Gastrocnemius medialis (tissue), 4 donors: ENCODE data around the gene RARRES1. TPM values are rescaled to one million over a fixed set of nuclear protein-coding genes. Genes with fewer than 3 reads are reported as not detected.

ENCODE experiments used
- ATAC-seq, 2 donors: fragments of 150-250 bp; one replicate each; pipeline ENCODE4 v1.9.1; 2016
- DNase-seq, 2 donors: peaks; one replicate each; pipeline ENCODE4 v3.0.0-alpha.2; 2019
- H3K27ac ChIP-seq, 4 donors: fragments of 200-600 bp; sonication (generic); 1 replicate in 1 of 4; 2 replicates in 3 of 4; pipeline ENCODE4 v1.5.1; 2016 to 2018; ENCODE audit warnings: mild to moderate bottlenecking in 2 of 4, moderate library complexity in 1 of 4
- H3K27me3 ChIP-seq, 3 donors: fragments of 200-600 bp; sonication (generic) in 2 of 3; 1 replicate in 1 of 3; 2 replicates in 2 of 3; pipeline versions ENCODE4 v1.5.1 to v1.6.0; 2016 to 2019; ENCODE audit warnings: mild to moderate bottlenecking in 1 of 3, moderate library complexity in 1 of 3
- H3K36me3 ChIP-seq, 2 donors: fragments of 200-600 bp; sonication (generic) in 1 of 2; one replicate each; pipeline ENCODE4 v1.5.1; 2017 to 2018
- H3K4me1 ChIP-seq, 2 donors: fragments of 200-600 bp; sonication (generic) in 1 of 2; one replicate each; pipeline ENCODE4 v1.5.1; 2016 to 2017; ENCODE audit warnings: mild to moderate bottlenecking in 2 of 2
- H3K4me3 ChIP-seq, 4 donors: fragments of 200-600 bp; sonication (generic) in 3 of 4; 1 replicate in 1 of 4; 2 replicates in 3 of 4; pipeline ENCODE4 v1.5.1; 2016 to 2019; ENCODE audit warnings: mild to moderate bottlenecking in 2 of 4
- H3K9me3 ChIP-seq, 3 donors: fragments of 200-600 bp; sonication (generic) in 2 of 3; 1 replicate in 1 of 3; 2 replicates in 2 of 3; pipeline ENCODE4 v1.5.1; 2016 to 2019
- CTCF ChIP-seq, 5 experiments: fragments of 450-650 bp in 3 of 5; fragments of 200-600 bp in 2 of 5; sonication (generic) in 2 of 5; IDR thresholded peaks in 4 of 5; conservative IDR thresholded peaks in 1 of 5; 1 replicate in 4 of 5; 2 replicates in 1 of 5; pipeline ENCODE4 v1.5.1; 2016 to 2019; ENCODE audit warnings: antibody characterized with exemption in 5 of 5, mild to moderate bottlenecking in 3 of 5, moderate library complexity in 3 of 5
- POLR2A ChIP-seq, 2 donors: fragments of 450-650 bp; IDR thresholded peaks; one replicate each; pipeline ENCODE4 v1.6.1; 2017; ENCODE audit warnings: antibody characterized with exemption in 2 of 2, mild to moderate bottlenecking in 2 of 2, moderate library complexity in 2 of 2
- in situ Hi-C, 4 donors: fragments of 200-750 bp; cut with MboI; loops; one replicate each; pipeline versions ENCODE4 v1.15.0 to v1.8.0; 2017; ENCODE audit warnings: low sequenced_read_pairs in 4 of 4
- intact Hi-C: fragments of 100-400 bp; cut with DNase I; formaldehyde crosslinking; loops from one replicate; pipeline ENCODE4 v1.15.1; 2023; ENCODE audit warnings: low total_unique reads
- total RNA-seq, 4 donors: library from RNA; depleted of rRNA; stranded (reverse); fragments of >200 nt; gene quantifications; one replicate each; pipeline versions ENCODE4 v1.1.0 to v1.2.3, GENCODE V29; 2016

Gene RARRES1
- total RNA-seq, 4 donors from 2014 or later, result 1.4 to 27.6 (median 4.4) TPM

- Histone ChIP-seq H3K27ac (no peak overlapping the region), H3K9me3 (no peaks in the 10 kb centered on the region), H3K36me3 (peaks cover 0 to 7% of the 10 kb centered on the region in 2 donors), H3K4me1 (peaks cover 5 to 10% of the 10 kb centered on the region in 2 donors), H3K27me3 (no peaks in the 10 kb centered on the region), H3K4me3 (no peak overlapping the region)
- in situ Hi-C loops (no loop called here), intact Hi-C loops (no loop called here)
- no peak for ATAC-seq
- no peak for DNase-seq
- no peak for TF ChIP-seq POLR2A (IDR thresholded peaks at IDR 0.05)
These were observed 3.2 kb upstream of the RARRES1 start for GRCh38 chr3:158735296-158736033.

DNA sequence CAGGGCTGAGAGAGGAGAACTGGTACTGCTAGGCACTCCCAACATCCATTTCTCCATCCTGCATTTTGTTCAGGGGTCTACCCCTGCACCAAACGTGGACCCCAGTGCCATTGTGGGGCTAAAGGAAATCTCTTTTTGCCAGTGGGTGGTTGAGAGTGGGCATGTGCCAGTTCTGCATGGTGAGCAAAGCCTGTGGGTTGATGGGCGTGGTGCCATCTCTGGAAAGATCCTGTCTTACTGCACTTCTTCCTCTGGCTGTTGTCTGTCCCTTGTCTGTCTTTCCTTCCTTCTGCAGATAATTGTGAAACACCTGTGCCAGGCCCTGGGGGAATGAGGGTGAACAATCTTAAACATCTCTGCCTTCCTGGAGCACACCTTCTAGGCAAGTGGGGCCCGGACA is 1.4 kb upstream of the RARRES1 start:
- Histone ChIP-seq H3K27ac (no peak overlapping the region), H3K27me3 (no peaks in the 10 kb centered on the region), H3K9me3 (no peaks in the 10 kb centered on the region), H3K4me3 (no peak overlapping the region), H3K36me3 (peaks cover 0 to 7% of the 10 kb centered on the region in 2 donors), H3K4me1 (peaks cover 5 to 10% of the 10 kb centered on the region in 2 donors)
- in situ Hi-C loops, result no loop called here
- intact Hi-C loops, result no loop called here
- ATAC-seq (no peak), DNase-seq (no peak)
- no peak for TF ChIP-seq POLR2A (IDR thresholded peaks at IDR 0.05)
- TF ChIP-seq CTCF (IDR thresholded peaks at IDR 0.05 in 4 of 5, conservative IDR thresholded peaks at IDR 0.05 in 1 of 5), result no peak

GRCh38 chr3:158732856-158733200 is 571 bp upstream of the RARRES1 start:
- intact Hi-C loops (no loop called here), in situ Hi-C loops (no loop called here)
- peak overlapping the region in 2 of 4 donors; percentile 15 to 64 for H3K27ac ChIP-seq
- no peak for TF ChIP-seq POLR2A (IDR thresholded peaks at IDR 0.05)
- TF ChIP-seq CTCF (IDR thresholded peaks at IDR 0.05 in 4 of 5, conservative IDR thresholded peaks at IDR 0.05 in 1 of 5), result no peak
- no peaks in the 10 kb centered on the region for H3K27me3 ChIP-seq
- H3K4me3 ChIP-seq, result peak overlapping the region; percentile 60 to 73 (median 68)
- ATAC-seq (no peak), DNase-seq (no peak)
- peaks cover 10% of the 10 kb centered on the region in 2 donors for H3K4me1 ChIP-seq
- H3K36me3 ChIP-seq, result peaks cover 0 to 7% of the 10 kb centered on the region in 2 donors
- H3K9me3 ChIP-seq, result no peaks in the 10 kb centered on the region

DNA sequence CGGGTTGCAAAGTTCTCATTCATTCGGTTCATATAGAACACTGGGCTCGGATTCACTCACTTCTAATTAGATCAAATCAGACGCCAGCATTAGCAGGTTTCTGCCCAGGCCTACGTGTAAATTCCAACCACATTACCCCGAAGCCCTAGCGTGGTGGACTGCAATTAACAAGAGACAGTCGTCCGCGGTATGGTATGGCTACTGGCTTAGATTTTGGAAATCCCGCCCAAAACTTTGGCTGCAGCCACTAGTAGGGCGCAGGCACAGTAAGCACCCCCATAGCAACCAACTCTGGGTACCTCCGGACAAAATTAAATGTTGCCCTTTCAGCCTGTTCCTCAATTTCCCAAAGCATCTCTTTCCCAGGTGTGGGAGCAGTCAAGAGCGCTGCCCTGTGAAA is 771 bp downstream of the RARRES1 start:
- ATAC-seq (no peak), DNase-seq (no peak)
- in situ Hi-C loops, result no loop called here
- intact Hi-C loops, result no loop called here
- Histone ChIP-seq H3K36me3 (peaks cover 0 to 7% of the 10 kb centered on the region in 2 donors), H3K4me3 (peak overlapping the region; percentile 60 to 73 (median 68)), H3K27ac (no peak overlapping the region), H3K4me1 (peaks cover 10% of the 10 kb centered on the region in 2 donors), H3K27me3 (no peaks in the 10 kb centered on the region), H3K9me3 (no peaks in the 10 kb centered on the region)
- no peak for TF ChIP-seq CTCF (IDR thresholded peaks at IDR 0.05 in 4 of 5, conservative IDR thresholded peaks at IDR 0.05 in 1 of 5)
- TF ChIP-seq POLR2A (IDR thresholded peaks at IDR 0.05), result no peak

DNA sequence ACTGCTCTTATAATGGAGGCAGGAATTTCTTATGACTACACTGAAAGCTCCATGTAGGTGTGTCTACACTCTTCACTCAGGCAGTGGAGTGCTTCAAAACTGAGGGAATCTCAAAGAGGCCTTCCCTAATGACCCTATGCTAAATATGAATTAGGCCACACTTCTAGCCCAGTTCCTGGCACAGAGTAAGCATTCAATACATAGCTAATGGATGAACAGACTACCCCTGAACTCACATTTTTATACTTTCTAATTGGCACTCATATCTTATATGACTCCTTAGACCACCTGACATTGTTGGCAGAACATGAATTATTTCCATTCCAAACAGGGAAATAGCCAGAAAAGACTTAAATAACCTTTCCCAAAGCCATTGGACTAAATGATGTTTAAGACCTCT is 3.4 kb downstream of the RARRES1 start:
- ATAC-seq (no peak), DNase-seq (no peak)
- no peaks in the 10 kb centered on the region for H3K36me3 ChIP-seq
- in situ Hi-C loops, result loop anchor here (5.0 kb wide), 1 partner anchor 63 kb away; no protein-coding TSS in a partner anchor
- H3K9me3 ChIP-seq, result no peaks in the 10 kb centered on the region
- no peak overlapping the region for H3K27ac ChIP-seq
- H3K4me3 ChIP-seq, result no peak overlapping the region
- intact Hi-C loops, result loop anchor here (5.0 kb wide), 1 partner anchor 43 kb away; no protein-coding TSS in a partner anchor
- H3K4me1 ChIP-seq, result peaks cover 14 to 21% of the 10 kb centered on the region in 2 donors
- H3K27me3 ChIP-seq, result no peaks in the 10 kb centered on the region
- TF ChIP-seq POLR2A (IDR thresholded peaks at IDR 0.05), result no peak
